Uterus (tissue), 4 donors: Measurements from ENCODE around the gene SEC61A1. TPM values are rescaled to one million over a fixed set of nuclear protein-coding genes. Genes with fewer than 3 reads are reported as not detected.

ENCODE experiments used
- DNase-seq, 2 donors: peaks; one replicate each; pipeline ENCODE4 v3.0.0-alpha.2; 2019 to 2020
- H3K27ac ChIP-seq, 2 donors: fragments of 200-600 bp; sonication (generic); 1 replicate in 1 of 2; 2 replicates in 1 of 2; pipeline ENCODE4 v1.5.1; 2016 to 2018
- H3K27me3 ChIP-seq, 2 donors: fragments of 200-600 bp; sonication (generic); one replicate each; pipeline ENCODE4 v1.5.1; 2018 to 2019; ENCODE audit warnings: control low read depth in 1 of 2
- H3K36me3 ChIP-seq, 2 donors: fragments of 200-600 bp; sonication (generic); one replicate each; pipeline ENCODE4 v1.5.1; 2019; ENCODE audit warnings: control low read depth in 1 of 2
- H3K4me1 ChIP-seq, 2 donors: fragments of 200-600 bp; sonication (generic); one replicate each; pipeline ENCODE4 v1.5.1; 2018 to 2019; ENCODE audit warnings: control low read depth in 1 of 2
- H3K4me3 ChIP-seq, 2 donors: fragments of 200-600 bp; sonication (generic); 1 replicate in 1 of 2; 2 replicates in 1 of 2; pipeline ENCODE4 v1.5.1; 2018 to 2019; ENCODE audit warnings: mild to moderate bottlenecking in 1 of 2
- H3K9me3 ChIP-seq, 2 donors: fragments of 200-600 bp; sonication (generic); one replicate each; pipeline ENCODE4 v1.5.1; 2019; ENCODE audit warnings: control low read depth in 1 of 2
- POLR2A ChIP-seq, 2 donors: fragments of 450-650 bp; IDR thresholded peaks; one replicate each; pipeline ENCODE4 v1.6.1; 2016; ENCODE audit warnings: antibody characterized with exemption in 2 of 2, mild to moderate bottlenecking in 1 of 2, moderate library complexity in 1 of 2
- intact Hi-C: fragments of 100-400 bp; cut with DNase I; formaldehyde crosslinking; loops from one replicate; pipeline ENCODE4 v1.15.1; 2023; ENCODE audit warnings: low total_unique reads
- total RNA-seq, 4 donors: library from RNA; depleted of rRNA in 3 of 4; stranded (reverse); fragments of >200 nt in 3 of 4; gene quantifications; one replicate each; pipeline versions ENCODE4 v1.1.0 to v1.2.4, GENCODE V29; 2014 to 2023
- TF ChIP-seq, protein P1 (sequence below), 4 experiments: fragments of 200-600 bp in 2 of 4; fragments of 450-650 bp in 2 of 4; sonication (generic) in 2 of 4; IDR thresholded peaks; one replicate each; pipeline ENCODE4 v1.5.1; 2016 to 2019; ENCODE audit warnings: antibody characterized with exemption in 4 of 4, mild to moderate bottlenecking in 2 of 4, moderate library complexity in 1 of 4
- donor health status: DM: yes; HTN: yes; CAD: no.

The SEC61A1 gene
- total RNA-seq, 4 donors from 2014 or later = 55.9 to 197 (median 116) TPM

GRCh38 chr3:128083980-128084674 is 31.9 kb downstream of the SEC61A1 start:
- no peak for TF ChIP-seq POLR2A (IDR thresholded peaks at IDR 0.05)
- TF ChIP-seq, protein P1, sequence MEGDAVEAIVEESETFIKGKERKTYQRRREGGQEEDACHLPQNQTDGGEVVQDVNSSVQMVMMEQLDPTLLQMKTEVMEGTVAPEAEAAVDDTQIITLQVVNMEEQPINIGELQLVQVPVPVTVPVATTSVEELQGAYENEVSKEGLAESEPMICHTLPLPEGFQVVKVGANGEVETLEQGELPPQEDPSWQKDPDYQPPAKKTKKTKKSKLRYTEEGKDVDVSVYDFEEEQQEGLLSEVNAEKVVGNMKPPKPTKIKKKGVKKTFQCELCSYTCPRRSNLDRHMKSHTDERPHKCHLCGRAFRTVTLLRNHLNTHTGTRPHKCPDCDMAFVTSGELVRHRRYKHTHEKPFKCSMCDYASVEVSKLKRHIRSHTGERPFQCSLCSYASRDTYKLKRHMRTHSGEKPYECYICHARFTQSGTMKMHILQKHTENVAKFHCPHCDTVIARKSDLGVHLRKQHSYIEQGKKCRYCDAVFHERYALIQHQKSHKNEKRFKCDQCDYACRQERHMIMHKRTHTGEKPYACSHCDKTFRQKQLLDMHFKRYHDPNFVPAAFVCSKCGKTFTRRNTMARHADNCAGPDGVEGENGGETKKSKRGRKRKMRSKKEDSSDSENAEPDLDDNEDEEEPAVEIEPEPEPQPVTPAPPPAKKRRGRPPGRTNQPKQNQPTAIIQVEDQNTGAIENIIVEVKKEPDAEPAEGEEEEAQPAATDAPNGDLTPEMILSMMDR (IDR thresholded peaks at IDR 0.05) = no peak
- Histone ChIP-seq H3K27ac (peak overlapping the region in 1 of 2 donors; percentile 10), H3K4me1 (peaks cover 0 to 8% of the 10 kb centered on the region in 2 donors), H3K9me3 (no peaks in the 10 kb centered on the region), H3K27me3 (no peaks in the 10 kb centered on the region), H3K4me3 (no peak overlapping the region), H3K36me3 (no peaks in the 10 kb centered on the region)
- no peak for DNase-seq
- intact Hi-C loops = loop anchor here (10.0 kb wide), 1 partner anchor 521 kb away; no protein-coding TSS in a partner anchor

- peak in 1 of 2 donors; percentile 50 for DNase-seq
- TF ChIP-seq, protein P1 (IDR thresholded peaks at IDR 0.05) = no peak
- no peak for TF ChIP-seq POLR2A (IDR thresholded peaks at IDR 0.05)
- H3K9me3 ChIP-seq = no peaks in the 10 kb centered on the region
- peak overlapping the region in 1 of 2 donors; percentile 10 for H3K27ac ChIP-seq
- intact Hi-C loops = loop anchor here (10.0 kb wide), 1 partner anchor 520 kb away; no protein-coding TSS in a partner anchor
- H3K27me3 ChIP-seq = no peaks in the 10 kb centered on the region
- no peaks in the 10 kb centered on the region for H3K36me3 ChIP-seq
- H3K4me1 ChIP-seq = peaks cover 0 to 8% of the 10 kb centered on the region in 2 donors
- H3K4me3 ChIP-seq = no peak overlapping the region
Measured at GRCh38 chr3:128084675-128085021, 32.4 kb downstream of the SEC61A1 start.

GRCh38 chr3:128089135-128089534 is 36.9 kb downstream of the SEC61A1 start:
- Histone ChIP-seq H3K27me3 (no peaks in the 10 kb centered on the region), H3K27ac (no peak overlapping the region), H3K4me3 (no peak overlapping the region), H3K36me3 (no peaks in the 10 kb centered on the region), H3K4me1 (peaks cover 0 to 3% of the 10 kb centered on the region in 2 donors), H3K9me3 (no peaks in the 10 kb centered on the region)
- no peak for DNase-seq
- intact Hi-C loops = loop anchor here (10.0 kb wide), 1 partner anchor 516 kb away; no protein-coding TSS in a partner anchor
- TF ChIP-seq POLR2A (IDR thresholded peaks at IDR 0.05) = no peak
- TF ChIP-seq, protein P1 (IDR thresholded peaks at IDR 0.05) = no peak

DNA sequence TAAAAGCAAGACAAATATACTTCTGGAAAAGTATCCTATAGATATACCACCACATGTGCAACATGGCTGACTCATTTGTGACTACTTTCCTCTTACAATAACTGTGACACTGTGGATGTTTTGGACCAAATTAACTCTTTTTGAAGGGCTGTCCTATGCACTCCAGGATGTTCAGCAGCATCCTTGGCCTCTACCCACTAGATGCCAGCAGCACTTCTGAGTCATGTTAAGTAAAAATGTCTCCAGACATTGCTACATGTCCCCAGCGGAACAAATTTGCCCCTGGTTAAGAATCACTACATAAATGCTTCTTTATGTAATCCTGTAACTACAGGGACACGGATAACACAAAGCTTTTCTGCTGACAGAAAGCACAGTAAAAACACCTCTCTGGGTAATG is 39.3 kb downstream of the SEC61A1 start:
- TF ChIP-seq, protein P1 (IDR thresholded peaks at IDR 0.05) = no peak
- no peak for TF ChIP-seq POLR2A (IDR thresholded peaks at IDR 0.05)
- no peak overlapping the region for H3K27ac ChIP-seq
- H3K9me3 ChIP-seq = no peaks in the 10 kb centered on the region
- no peak overlapping the region for H3K4me3 ChIP-seq
- no peaks in the 10 kb centered on the region for H3K36me3 ChIP-seq
- no peaks in the 10 kb centered on the region for H3K27me3 ChIP-seq
- intact Hi-C loops = no loop called here
- no peak for DNase-seq
- H3K4me1 ChIP-seq = no peaks in the 10 kb centered on the region

DNA sequence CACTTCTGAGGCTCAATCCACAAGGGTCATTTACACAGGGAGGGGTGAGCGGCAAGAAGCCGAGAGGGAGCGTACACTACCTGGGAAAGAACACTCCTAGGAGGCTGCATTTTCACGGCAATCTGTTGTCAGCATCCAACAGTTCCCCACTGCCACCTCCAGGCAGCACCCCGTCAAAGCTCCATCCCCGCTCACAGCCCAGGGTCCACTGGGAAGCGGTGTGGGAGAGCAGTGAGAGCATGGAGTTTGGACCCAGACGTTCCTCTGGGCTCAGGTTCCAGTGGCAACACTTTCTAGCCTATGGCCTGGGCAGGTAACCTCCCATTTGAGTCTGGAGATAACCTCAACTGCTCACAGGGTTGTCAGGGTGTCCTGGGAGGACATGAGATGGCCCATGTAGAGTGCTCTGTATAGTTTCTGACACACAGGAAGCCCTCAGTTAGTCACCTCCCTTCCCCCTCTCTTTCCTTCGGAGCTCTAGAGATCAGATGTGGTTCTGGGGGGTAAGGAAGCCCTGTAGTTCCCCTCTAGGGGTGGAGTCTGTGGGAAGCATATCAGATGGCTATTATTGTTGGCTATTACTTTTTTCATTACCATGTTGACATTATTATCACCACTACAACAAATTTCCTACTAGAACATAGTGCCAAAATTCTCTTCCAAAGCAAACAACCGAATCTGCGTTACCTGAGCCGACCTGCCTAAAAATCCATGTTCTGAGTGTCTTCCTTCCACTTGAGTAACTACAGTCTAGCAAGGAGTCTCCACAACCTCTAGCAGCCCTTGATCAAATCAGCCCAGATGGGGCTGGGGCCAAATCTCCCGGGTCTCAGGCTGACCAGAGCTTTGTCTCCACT is 42.3 kb downstream of the SEC61A1 start:
- H3K4me1 ChIP-seq = no peaks in the 10 kb centered on the region
- no peaks in the 10 kb centered on the region for H3K9me3 ChIP-seq
- TF ChIP-seq POLR2A (IDR thresholded peaks at IDR 0.05) = no peak
- TF ChIP-seq, protein P1 (IDR thresholded peaks at IDR 0.05) = no peak
- H3K36me3 ChIP-seq = no peaks in the 10 kb centered on the region
- H3K27ac ChIP-seq = no peak overlapping the region
- H3K4me3 ChIP-seq = no peak overlapping the region
- intact Hi-C loops = no loop called here
- H3K27me3 ChIP-seq = no peaks in the 10 kb centered on the region
- DNase-seq = no peak
